ENCODE data around the gene TCOF1. TPM values are rescaled to one million over a fixed set of nuclear protein-coding genes. Genes with fewer than 3 reads are reported as not detected.
A peak's percentile ranks its signal among the peaks of the same experiment; 100 is the strongest.

Gene TCOF1
- total and polyA plus RNA-seq, 2 experiments from 2014 or later = 31.4 to 46.0 TPM

DNA sequence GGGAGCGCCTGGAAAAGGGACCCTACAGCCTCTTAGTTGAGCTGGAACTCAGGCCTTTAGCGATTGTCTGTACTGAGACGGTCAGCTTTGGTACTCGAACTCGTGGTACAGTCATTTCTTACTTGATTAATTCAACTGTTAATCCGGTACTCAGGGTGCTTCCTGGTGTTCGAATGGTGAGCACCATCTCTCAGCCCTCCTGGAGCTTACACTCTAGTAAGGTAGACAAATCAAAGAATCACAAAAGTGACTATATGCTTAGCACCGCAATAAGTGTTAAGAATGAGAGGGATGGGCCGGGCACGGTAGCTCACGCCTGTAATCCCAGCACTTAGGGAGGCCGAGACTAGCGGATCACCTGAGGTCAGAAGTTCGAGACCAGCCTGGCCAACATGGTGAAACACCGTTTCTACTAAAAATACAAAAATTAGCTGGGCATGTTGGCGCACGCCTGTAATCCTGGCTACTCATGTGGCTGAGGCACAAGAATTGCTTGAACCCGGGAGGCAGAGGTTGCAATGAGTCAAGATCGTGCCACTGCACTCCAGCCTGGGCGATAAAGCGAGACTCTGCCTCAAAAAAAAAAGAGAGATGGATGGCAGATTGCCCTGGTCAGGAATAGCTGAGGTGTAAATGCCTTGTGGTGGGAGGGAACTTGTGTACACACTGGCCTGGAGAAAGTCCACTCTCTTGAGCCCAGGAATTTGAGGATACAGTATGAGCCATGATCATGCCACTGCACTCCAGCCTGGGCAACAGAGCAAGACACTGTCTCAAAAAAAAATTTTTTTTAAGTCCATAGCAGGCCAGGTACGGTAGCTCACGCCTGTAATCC, 981 bp downstream of the TCOF1 start:
- peak overlapping the region; percentile 68 for H3K4me3 ChIP-seq
- no peaks in the 10 kb centered on the region for H3K27me3 ChIP-seq
- DNase-seq (ENCODE audit: low read depth in 1 of 2, low spot score in 1 of 2) = peak in 1 of 2 donors; percentile 15
- no peaks in the 10 kb centered on the region for H3K4me1 ChIP-seq (ENCODE audit: low read depth)
- H3K9me3 ChIP-seq (ENCODE audit: low read depth) = no peaks in the 10 kb centered on the region
- no peak for TF ChIP-seq CTCF (IDR thresholded peaks at IDR 0.05; ENCODE audit: low read depth, low read length)
- H3K27ac ChIP-seq = no peak overlapping the region
- no peaks in the 10 kb centered on the region for H3K36me3 ChIP-seq

DNA sequence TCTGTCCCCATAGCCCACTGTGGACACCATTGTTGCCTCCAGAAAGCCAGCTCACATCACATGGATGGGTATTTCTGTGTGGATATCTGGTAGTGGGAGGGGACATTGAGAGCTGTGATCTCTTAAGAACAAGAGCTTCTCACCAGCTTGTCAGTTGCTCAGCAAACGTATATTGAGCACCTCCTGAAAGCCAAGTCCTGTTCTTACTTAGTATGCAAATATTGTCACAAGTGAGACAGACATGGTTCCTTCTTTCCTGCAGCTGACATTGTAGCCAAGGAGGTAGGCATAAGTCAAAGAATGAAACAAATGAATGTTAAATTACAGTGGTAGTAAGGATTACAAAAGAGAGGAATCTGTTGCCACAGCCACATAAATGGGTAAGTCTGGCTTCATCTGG, 3.8 kb downstream of the TCOF1 start:
- Histone ChIP-seq H3K4me3 (no peak overlapping the region), H3K27me3 (no peaks in the 10 kb centered on the region), H3K36me3 (peaks cover 9% of the 10 kb centered on the region), H3K9me3 (ENCODE audit: low read depth) (no peaks in the 10 kb centered on the region), H3K27ac (no peak overlapping the region), H3K4me1 (ENCODE audit: low read depth) (no peaks in the 10 kb centered on the region)
- TF ChIP-seq CTCF (IDR thresholded peaks at IDR 0.05; ENCODE audit: low read depth, low read length) = no peak
- DNase-seq (ENCODE audit: low read depth in 1 of 2, low spot score in 1 of 2) = no peak

DNA sequence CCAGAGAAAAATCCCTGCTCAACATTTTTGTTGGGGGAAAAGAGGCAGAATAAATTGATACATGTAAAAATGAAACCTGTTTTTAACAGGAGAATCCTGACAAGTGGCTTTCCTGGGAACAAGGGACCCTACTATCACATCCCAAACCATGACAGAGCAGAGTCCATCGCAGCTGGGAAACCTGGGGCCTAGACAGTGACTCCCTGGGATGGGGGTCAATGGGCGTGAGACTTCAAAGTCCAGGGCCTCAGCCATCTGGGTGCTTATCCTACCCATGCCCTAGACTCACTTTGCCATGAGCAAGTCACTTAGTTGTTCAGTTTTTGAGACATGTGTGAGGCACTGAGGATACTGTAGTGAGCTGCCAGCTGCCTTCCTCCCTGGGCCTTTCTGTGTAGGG, 5.7 kb downstream of the TCOF1 start:
- no peak for DNase-seq (ENCODE audit: low read depth in 1 of 2, low spot score in 1 of 2)
- H3K27ac ChIP-seq = no peak overlapping the region
- no peak for TF ChIP-seq CTCF (IDR thresholded peaks at IDR 0.05; ENCODE audit: low read depth, low read length)
- no peaks in the 10 kb centered on the region for H3K27me3 ChIP-seq
- H3K4me3 ChIP-seq = no peak overlapping the region
- peaks cover 19% of the 10 kb centered on the region for H3K36me3 ChIP-seq
- no peaks in the 10 kb centered on the region for H3K4me1 ChIP-seq (ENCODE audit: low read depth)
- no peaks in the 10 kb centered on the region for H3K9me3 ChIP-seq (ENCODE audit: low read depth)

DNA sequence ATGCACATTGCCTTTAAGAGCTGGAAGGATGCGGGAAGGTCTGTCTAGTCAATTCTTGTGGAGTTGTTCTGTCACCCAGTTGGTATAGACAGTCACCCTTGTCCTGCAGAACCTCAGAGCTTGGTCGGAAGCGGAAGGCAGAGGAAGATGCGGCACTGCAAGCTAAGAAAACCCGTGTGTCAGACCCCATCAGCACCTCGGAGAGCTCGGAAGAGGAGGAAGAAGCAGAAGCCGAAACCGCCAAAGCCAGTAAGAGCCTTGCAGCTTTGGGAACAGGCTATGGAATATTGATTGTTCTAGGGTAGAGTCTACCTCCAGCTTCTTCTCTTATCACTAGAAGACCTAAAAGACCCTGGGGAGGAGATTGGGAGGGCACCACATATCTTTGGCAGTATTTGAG, 6.5 kb downstream of the TCOF1 start:
- H3K27me3 ChIP-seq = no peaks in the 10 kb centered on the region
- no peak overlapping the region for H3K27ac ChIP-seq
- no peak overlapping the region for H3K4me3 ChIP-seq
- TF ChIP-seq CTCF (IDR thresholded peaks at IDR 0.05; ENCODE audit: low read depth, low read length) = no peak
- no peak for DNase-seq (ENCODE audit: low read depth in 1 of 2, low spot score in 1 of 2)
- no peaks in the 10 kb centered on the region for H3K9me3 ChIP-seq (ENCODE audit: low read depth)
- peaks cover 27% of the 10 kb centered on the region for H3K36me3 ChIP-seq
- no peaks in the 10 kb centered on the region for H3K4me1 ChIP-seq (ENCODE audit: low read depth)

- Histone ChIP-seq H3K9me3 (ENCODE audit: low read depth) (no peaks in the 10 kb centered on the region), H3K27me3 (no peaks in the 10 kb centered on the region), H3K27ac (no peak overlapping the region), H3K36me3 (peaks cover 54% of the 10 kb centered on the region), H3K4me3 (no peak overlapping the region), H3K4me1 (ENCODE audit: low read depth) (no peaks in the 10 kb centered on the region)
- DNase-seq (ENCODE audit: low read depth in 1 of 2, low spot score in 1 of 2) = no peak
- no peak for TF ChIP-seq CTCF (IDR thresholded peaks at IDR 0.05; ENCODE audit: low read depth, low read length)
These were observed 11.0 kb downstream of the TCOF1 start for GRCh38 chr5:150368526-150368925.

Data from cardiac muscle cell (in vitro differentiated cells and primary cell).